Endometrial microvascular endothelial cells (primary cell): Measurements from ENCODE around the gene INAVA. TPM values are rescaled to one million over a fixed set of nuclear protein-coding genes. Genes with fewer than 3 reads are reported as not detected.

ENCODE experiments used
- in situ Hi-C: cut with HindIII; loops from 2 replicates; pipeline ENCODE4 v1.10.0; 2017; ENCODE audit warnings: low sequenced_read_pairs, low pct_unique_long_range_greater_than_20kb; ENCODE audit errors: inconsistent ontology term
- total RNA-seq: library from RNA; depleted of rRNA; stranded (reverse); fragments of >200 nt; gene quantifications from one replicate; pipeline ENCODE4 v1.2.3, GENCODE V29; 2015; ENCODE audit errors: inconsistent ontology term

The INAVA gene
- not detected for total RNA-seq

DNA sequence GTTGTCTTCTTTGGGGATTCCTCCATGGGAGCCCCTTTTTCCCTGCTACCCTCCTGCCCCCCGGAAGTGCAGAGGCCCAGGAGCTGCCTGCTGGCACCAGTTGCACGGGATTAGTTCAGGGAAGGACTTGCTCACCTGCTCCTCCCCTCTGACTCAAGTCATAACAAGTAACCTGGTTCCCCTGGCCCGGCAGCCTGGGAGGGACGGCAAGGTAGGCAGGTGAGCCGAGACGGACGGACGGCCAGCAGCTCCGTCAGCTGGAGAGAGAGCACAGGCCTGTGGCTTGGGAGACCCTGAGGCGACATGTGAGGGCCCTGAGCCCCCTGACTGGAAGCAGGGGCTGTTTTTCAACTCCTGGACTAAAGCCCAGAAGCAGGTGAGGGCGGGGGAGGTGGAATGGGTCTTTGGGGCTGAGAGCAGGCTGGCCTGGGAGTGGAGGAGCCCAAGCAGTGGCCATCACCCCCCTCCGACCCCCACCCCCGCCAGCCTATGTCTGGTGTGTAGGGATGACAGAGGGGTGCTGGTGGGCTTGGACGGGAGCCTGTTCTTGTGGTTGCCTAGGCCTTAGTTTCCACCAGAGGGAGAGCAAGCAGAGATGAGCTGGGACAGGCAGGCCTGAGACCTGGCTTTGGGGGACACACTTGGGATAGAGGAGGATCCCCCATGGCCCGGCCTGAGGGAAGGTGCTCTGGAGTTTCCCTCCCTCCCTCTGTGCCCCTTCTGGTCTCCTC is at the start of gene INAVA:
Gene INAVA (plus strand): TSS at position 189 of the 731 bp plus-strand sequence. CDS start 3,501 bp downstream, outside the sequence.
- in situ Hi-C loops = no loop called here

- in situ Hi-C loops = no loop called here
These were observed 49.3 kb upstream of the INAVA start for GRCh38 chr1:200845360-200845759.

- in situ Hi-C loops = no loop called here
These were observed 48.3 kb upstream of the INAVA start for GRCh38 chr1:200846398-200846797.

- in situ Hi-C loops = no loop called here
These were observed 45.3 kb upstream of the INAVA start for GRCh38 chr1:200849430-200849829.

- in situ Hi-C loops = no loop called here
These were observed 44.1 kb upstream of the INAVA start for GRCh38 chr1:200850554-200850953.

- in situ Hi-C loops = no loop called here
These were observed 37.9 kb upstream of the INAVA start for GRCh38 chr1:200856716-200857357.

DNA sequence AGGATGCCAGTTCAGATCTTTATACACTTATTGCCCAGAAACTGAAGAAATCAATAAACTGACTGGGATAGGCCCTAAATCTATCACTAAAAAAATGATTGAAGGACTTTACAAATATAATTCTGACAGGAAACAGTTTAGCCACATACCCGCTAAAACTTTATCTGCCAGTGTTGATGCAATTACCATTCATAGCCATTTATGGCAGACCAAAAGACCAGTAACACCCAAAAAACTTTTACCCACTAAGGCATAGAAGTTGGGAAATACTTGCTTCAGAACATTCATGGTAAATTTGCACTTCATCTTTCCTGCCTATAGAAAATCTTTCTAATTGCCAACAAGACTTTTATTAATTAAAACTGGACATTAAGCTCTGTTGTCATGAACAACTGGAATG is 36.9 kb upstream of the INAVA start:
- in situ Hi-C loops = no loop called here

DNA sequence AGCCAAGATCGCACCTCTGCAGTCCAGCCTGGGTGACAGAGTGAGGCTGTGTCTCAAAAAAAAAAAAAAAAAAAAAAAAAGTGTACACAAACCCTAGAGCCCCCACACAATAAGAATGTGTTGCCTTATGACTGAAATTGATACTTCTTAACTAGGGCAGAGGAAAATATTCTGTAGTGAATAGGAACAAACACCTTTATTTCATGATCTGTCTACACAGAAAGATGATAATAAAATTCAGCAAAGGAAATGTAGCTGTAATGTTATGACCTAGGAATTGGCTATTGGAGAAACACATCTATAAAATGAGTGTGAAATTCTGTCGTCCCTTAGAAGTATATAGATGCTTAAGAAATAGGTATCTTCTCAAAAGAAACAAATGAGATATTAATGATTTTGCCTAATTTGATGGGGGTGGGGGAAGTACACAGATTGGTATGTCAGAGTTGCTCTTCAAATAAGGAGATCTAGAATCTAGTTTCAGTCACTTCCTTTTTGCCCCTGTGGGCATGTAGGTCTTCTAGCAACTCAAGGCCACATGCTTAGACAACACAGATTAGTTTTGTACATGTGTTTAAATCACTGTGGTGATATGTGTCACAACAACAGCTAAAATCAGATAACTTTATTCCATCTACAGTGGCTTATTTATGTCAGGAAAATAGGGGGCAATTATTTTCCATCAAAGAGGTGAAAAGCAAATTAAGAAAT is 32.6 kb upstream of the INAVA start:
- in situ Hi-C loops = no loop called here

GRCh38 chr1:200862713-200863415 is 31.8 kb upstream of the INAVA start:
- in situ Hi-C loops = no loop called here

DNA sequence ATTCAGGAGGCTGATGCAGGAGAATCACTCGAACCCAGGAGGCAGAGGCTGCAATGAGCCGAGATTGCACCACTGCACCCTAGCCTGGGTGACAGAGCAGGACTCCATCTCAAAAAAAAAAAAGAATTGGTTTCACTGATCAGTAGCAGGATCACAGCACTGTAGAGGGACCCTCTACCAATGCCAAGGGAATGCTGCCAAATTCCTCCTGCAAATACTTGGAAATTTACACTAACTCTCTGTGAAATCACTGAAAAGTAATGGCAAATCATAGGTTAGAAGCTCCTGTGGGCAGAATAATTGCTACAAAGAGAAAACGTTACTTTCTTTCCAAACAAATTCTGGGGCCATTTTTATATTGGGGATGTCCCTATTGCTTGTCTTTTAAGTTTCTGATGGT is 28.6 kb upstream of the INAVA start:
- in situ Hi-C loops = no loop called here

DNA sequence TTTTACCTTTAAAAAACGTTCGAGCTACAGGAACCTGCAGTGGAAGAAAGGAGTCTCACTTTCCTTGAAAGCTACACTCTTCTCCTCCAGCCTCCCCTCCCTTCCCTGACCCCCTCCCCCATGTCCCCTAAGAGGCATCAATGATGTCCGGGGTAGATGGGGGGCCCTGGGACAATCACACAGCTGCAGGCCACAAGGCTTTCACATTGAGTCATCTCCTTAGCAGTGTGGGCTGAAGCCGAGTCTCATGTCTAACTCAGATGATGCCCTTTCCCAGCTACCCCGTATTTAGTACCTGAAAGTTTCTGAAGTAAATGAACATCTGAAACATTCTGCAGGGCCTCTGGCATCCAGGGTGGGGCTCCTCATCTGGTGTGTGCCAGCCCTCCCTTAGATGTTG is 28.2 kb upstream of the INAVA start:
- in situ Hi-C loops = no loop called here

DNA sequence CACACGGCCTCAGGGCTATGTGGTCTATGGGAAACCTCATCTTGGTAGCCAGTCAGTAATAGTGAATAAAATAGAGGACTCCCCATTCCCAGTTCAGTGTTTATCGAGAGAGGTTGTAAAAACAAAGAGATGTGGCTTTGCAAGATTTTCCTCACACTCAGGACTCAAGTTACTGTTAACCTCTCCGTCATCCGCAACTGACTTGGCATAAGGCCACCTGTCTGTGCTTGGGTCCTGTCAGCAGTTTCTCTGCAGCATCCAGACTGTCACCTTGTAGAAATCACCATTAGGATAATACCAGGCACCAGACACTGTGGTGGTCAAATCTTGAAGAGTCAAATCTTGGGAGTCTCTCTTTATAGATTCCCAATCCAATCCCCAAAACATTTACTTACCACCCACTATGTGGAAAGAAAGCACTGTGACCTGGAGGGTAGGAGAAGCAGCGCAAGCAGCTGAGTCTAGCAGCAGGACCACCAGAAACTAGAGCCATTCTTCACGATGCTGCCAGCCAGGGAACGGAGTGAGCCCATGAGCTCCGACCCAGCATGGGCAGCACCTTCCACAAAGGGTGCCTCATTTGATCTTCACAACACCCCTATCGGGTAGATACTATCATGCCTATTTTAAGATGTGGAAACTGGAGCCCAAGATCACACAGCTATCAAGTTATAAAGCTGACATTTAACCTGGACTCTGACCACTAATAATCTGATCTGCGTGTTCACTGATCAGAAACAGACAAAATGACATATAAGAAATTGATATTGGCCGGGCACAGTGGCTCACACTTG is 27.5 kb upstream of the INAVA start:
- in situ Hi-C loops = no loop called here

- in situ Hi-C loops = no loop called here
These were observed 25.3 kb upstream of the INAVA start for GRCh38 chr1:200869376-200869752.

DNA sequence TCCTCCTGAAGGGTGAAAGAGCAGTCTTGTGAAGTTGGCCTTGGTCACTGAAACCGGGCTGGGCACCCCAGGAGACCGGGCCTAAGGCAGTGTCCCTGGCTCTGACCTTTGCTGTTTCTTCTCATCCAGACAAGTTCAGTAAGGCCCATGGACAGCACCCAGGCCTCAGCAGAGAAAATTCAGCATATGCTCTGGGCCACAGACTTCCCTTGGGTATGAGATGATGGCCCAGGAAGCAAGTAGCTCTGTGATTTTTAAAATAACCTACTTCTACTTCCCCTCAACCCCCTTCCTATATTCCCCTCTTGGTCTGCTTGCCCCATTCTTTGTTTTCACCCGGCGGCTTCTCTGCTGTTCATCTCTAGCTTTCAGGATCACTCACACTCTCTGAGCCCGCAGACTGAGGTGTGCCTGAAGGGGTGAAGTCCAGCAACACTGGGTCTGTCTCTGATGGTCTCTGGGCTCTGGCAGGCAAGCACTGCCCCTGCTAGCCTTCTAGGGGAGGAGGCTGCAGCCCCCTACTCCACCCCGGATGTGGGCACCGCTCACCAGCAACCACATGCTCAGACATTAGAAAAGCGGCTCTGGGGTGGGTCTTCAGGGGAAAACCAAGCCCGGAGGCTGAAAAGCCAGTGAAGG is 24.8 kb upstream of the INAVA start:
- in situ Hi-C loops = no loop called here

DNA sequence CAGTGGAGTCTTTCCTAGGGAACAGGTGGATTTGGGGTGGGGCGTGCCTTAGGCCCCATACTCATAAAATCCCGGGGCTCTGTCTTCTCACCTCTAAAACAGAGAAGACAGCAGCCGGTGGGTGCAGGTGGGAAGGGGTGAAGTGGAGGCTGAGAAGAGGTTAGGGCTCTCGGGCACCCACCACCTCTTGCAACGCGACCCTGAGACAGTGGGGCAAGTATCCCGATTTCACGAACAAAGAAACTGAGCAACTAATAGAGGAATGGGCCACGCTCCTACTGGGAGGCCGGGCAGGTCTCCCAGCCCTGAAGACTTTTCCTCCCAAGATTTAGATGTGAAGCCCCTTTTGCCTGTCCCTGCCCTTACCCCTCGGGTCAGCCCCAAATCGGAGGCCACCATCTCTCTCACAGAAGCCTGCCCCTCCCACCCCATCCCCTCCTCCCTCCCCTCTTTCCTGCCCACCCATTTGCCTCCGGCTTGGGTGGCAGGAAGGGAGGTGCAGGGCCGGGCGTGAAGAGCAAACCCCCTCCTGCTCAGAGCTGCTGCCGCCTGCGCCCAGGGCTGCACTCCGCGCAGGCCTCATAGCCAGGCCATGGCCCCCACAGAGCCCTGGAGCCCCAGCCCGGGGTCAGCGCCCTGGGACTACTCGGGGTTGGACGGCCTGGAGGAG is 22.1 kb upstream of the INAVA start, which contains the start of gene GPR25:
Gene GPR25 (plus strand): TSS at position 536 of the 670 bp plus-strand sequence. CDS start 57 bp downstream, at position 593.
- in situ Hi-C loops = no loop called here

- in situ Hi-C loops = no loop called here
These were observed 21.5 kb upstream of the INAVA start for GRCh38 chr1:200873116-200873670.

GRCh38 chr1:200873671-200874397 is 20.9 kb upstream of the INAVA start:
- in situ Hi-C loops = no loop called here
